ENCODE measurements around the gene MRAS.

DNA sequence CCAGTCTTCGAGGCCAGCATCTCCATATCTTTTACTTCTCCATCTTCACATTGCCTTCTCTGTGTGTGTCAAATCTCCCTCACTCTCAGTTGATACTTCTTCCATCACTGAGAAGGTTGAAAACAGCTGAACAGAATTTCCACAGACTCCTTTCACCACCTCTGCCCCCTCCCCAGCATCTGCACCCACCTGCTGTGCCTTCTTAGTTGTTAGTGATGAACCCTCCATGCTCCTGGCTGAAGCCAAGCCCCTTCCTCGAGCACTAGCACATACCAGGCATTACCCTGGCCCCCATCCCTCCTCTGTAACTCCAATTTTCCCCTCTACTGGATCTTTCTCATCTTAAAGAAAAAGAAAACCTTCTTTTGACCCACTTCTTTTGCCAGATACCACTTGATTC is 58.2 kb downstream of the MRAS start:
- TF ChIP-seq CTCF (optimal IDR thresholded peaks at IDR 0.05 in 1 of 3, IDR thresholded peaks at IDR 0.05 in 1 of 3, conservative IDR thresholded peaks at IDR 0.05 in 1 of 3; ENCODE audit: extremely low read depth in 1 of 3, insufficient read depth in 2 of 3, low read length in 3 of 3) (no peak), EZH2 (IDR thresholded peaks at IDR 0.05; ENCODE audit: low read length) (no peak)
